ENCODE results near the gene MFGE8.
"Not testable (repeated sequence)": the region's sequence is repeated elsewhere in the genome, so short reads cannot be mapped to it uniquely, and the experiment has no call there.

MFGE8 gene

GRCh38 chr15:88913017-88913849 is at the start of gene MFGE8:
Gene MFGE8, minus strand, starts transcription at chr15:88913379. Its CDS starts 60 bp downstream, at chr15:88913319.
- peak; percentile 70 for DNase-seq

DNA sequence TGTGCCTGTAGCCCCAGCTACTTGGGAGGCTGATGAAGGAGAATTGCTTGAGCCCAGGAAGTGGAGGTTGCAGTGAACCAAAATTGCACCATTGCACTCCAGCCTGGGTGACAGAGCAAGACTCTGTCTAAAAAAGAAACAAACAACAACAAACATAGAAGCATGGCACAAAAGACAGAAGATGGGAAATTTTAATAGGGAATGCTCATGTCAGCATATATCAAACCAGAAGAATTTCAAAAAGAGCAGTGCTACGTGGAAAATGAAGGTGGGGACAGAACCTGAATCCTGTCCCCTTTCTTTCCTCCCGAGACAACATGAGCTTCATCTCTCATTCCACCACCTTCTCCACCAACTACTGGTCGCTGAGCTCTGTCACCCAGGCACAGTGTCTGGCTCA is 46.3 kb upstream of the MFGE8 start:
- no peak for DNase-seq

DNA sequence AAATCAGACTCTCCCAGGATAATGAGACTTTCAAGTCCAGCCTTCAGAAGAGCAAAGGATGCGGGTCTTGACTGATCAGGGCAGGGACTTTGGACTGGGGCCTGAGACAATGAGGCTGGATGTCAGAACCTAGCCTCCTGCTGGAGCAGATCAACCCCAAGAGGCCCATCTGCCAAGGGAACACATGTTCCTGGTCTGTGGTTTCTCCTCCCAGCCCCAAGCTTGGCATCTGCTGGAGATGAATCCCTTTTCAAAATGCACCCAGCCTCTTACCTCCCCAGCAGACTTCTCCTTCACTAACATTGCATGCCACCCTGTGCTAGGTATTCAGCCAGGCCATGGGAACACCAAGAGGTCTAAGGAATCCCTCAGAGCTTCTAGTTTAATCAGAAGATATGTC is 43.7 kb upstream of the MFGE8 start:
- no peak for DNase-seq

DNA sequence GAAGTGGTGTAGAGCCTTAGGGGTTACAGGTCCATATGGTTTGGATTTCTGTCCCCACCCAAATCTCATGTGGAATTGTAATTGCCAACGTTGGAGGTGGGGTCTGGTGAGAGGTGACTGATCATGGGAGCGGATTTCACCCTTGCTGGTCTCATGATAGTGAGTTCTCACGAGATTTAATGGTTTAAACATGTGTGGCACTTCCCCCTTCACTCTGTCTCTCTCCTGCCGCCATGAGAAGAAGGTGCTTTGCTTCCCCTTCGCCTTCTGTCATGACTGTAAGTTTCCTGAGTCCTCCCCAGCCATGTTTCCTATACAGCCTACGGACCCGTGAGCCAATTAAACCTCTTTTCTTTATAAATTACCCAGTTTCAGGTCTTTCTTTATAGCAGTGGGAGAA is 43.1 kb upstream of the MFGE8 start:
- DNase-seq = no peak

- DNase-seq = no peak
Observed at GRCh38 chr15:88954431-88955277, 41.5 kb upstream of the MFGE8 start.

DNA sequence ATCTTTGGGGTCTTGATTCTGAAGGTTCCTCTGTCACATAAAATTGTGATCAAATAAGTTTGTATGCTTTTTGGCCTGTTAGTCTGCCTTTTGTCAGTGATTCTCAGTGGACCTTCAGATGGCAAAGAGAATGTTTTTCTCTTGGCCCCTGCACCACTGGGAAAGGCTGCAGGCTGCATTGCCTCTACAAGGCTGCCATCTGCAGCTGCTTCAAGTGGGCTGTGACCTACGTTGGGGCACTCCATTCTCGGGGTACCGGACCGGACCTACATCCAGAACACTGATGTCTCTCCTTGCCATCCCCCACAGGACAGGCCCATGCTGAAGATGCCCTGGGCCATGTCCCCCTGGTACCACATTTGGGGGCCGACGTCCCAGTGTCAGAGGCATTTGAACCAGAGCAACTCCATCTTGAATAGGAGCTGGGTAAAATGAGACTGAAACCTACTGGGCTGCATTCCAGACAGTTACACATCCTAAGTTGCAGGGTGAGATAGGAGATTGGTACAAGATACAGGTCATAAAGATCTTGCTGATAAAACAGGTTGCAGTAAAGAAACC is 37.5 kb upstream of the MFGE8 start:
- DNase-seq = no peak

DNA sequence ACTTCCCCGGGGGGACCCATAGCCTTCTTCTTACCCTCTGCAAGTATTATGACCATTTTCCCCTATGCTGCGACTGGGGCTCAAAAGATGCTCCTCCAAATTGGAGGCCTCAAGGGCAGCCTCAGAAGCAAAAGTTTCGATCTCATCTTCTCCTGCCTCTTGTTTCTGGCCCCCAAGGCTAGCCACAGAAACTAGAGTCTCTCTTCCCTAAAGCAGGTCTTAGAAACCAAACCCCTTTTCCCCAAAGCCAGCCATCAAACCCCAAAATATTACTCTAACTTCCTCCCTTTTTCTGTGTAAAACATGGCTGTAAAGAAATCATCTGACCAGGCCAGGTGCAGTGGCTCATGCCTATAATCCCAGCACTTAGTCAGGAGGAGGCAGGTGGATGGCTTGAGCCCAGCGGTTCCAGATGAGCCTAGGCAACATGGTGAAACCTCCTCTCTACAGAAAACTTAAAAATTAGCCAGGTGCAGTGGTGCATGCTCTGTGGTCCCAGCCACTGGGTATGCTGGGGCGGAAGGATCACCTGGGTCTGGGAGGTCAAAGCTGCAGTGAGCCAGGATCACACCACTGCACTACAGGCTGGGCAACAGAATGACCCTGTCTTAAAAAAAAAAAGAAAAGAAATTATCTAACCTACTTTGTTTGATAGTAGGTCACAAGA is 36.7 kb upstream of the MFGE8 start:
- DNase-seq = no peak

DNA sequence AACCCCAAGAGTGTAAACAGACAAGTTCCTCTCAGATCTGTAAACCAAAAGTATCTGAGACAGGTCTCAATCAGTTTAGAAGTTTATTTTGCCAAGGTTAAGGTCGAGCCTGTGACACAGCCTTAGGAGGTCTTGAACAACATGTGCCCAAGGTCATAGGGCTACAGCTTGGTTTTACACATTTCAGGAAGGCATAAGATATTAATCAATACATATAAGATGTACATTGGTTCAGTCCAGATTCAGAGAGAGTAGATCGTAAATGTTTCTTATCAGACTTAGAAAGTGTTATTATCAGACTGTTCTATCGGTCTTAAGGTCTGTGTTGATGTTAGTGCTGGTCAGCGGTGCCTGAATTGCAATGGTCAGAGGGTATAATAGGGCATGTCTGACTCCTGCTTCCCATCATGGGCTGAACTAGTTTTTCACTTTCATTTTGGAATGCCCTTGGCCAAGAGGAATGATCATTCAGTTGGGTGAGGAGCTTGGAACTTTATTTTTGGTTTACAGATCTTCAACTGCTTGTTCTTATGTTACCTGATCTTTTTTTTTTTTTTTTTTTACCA is 27.0 kb upstream of the MFGE8 start:
- no peak for DNase-seq

GRCh38 chr15:88939486-88939806 is 26.3 kb upstream of the MFGE8 start:
- DNase-seq = no peak

DNA sequence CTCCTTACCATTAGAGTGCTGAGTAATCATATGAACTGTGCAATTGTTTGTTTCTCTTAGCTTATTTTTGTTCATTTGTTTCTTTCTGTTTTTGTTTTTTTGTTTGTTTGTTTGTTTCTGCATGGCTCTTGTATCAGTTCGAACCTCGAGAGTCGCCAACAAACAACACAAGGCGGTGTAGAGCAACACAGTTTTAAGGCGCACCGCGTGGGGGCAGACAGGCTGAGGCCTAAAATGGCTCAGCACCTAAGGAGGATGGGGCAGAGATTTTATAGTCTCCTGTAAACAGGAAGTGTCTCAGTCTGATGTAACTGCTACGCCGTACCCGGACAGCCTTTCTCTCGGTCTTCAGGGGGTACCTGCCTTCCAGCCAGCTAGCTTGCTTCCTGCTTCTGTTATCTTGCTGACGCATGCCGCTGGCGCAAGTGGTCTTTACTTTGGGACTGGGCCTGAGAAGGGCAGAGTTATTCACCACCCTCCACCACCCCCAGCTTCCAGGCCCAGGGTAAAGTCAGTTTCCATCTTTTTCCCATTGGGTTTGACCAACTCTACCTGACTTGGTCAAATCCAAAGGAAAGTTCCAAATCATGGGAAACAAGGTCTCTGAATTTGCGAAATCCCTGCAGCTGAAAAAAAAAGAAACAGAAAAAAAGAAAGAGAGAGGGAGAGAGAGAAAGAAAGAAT is 25.8 kb upstream of the MFGE8 start:
- no peak for DNase-seq

- DNase-seq = not testable (repeated sequence)
Observed at GRCh38 chr15:88934449-88934848, 21.3 kb upstream of the MFGE8 start.

DNA sequence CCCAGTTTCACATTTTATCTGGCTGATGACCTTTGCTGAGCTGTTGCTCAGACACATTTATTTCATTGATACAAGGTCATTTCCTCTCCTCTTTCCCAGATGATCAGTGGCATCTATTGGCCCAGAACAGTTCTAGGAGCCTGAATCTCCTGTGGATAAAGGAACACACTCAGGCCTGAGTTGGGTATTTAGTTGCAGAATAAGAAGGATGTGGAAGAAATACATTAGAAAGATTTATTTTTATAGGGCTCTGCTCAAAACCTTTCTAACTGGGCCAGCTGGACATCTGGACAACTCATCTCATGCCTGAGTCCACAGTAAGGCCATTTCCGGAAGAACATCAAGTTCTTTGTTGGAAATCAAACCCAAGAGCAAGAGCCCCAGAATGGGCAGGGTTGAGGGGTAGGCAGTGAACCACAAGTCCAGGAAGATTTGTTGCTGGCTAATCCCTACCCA is 19.7 kb upstream of the MFGE8 start:
- DNase-seq = no peak

DNA sequence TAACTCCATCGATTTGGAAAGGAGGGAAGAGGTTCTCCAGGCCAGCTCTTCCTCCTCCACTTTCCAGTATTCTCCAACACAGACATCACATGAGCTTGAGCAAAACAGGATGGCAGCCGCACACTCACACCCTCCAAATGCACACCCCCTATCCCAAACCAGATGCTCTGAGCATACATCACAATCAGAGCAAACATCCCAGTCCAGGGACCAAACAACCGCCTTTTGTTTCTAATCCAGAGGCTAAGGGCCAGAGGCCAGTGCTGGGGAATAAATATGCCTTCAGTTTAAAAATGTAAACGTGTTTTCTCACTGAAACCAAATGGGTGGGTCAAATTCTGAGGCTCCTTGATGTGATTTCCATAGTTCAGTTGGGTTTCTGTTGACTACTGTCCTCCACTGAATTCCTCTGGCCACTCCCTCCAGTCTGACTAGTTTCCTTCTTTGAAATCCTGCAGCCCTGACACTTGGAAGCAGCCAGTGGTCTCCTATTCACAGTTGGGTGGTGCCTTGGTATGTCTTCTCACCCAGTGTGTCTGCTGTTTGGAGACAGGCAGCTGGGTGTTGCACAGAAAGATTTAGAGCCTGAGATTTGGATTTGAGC is 19.2 kb upstream of the MFGE8 start:
- no peak for DNase-seq

DNA sequence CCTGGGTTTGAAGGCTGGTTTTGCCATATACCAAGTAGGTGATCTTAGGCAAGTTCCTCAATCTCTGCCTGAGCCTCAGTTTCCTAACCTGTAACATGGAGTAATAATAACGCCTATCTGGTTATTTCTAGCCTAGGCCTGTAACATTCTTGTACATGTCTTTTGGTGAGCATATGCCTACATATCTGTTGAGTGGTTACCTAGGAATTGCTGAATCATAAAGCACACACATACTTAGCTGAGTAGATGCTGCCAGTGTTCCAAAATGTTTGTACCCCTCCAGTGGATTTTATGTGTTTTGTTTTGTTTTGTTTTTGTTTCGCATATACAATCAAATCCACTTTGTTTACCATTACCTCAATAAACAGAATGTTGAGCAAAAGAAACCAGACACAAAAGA is 17.4 kb upstream of the MFGE8 start:
- DNase-seq = no peak

- DNase-seq = not testable (repeated sequence)
Observed at GRCh38 chr15:88929358-88930098, 16.3 kb upstream of the MFGE8 start.

DNA sequence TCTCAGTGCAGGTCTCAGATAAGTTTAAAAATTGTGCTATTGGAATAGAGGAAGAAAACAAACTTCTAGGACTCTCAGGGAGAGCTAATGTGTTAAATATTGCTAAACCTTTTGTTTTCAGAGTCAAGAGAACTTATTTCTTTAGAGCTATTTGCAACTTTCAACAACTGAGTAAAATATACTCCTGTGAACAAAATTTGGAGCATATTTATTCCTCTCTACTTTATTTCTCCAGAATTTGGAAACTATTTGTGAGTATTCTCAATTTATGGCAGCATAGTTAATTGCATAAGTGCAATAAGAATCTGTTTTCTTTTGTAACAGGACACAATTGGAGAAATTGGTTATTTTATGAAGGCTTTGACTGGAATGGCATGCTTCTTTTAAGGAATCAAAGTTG is 15.0 kb upstream of the MFGE8 start:
- DNase-seq = not testable (repeated sequence)

DNA sequence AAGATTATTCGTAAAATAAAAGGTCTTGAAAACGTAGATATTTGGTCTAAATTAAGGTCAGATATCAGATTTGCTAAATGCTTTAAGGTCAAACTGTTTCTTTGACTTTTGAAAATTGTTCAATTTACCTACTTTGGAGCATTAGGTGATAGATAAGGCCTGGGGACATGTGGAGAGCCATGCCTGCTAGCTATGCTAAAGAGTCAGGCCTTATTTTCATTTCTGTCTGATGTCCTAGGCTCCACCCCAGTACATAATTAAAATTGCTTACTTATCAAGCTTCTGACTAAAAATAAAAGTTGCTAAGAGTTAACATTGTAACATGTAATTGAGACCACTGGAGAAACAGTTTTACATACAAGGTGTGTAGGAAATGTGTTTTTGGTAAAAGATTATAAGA is 12.5 kb upstream of the MFGE8 start:
- DNase-seq = not testable (repeated sequence)

GRCh38 chr15:88920892-88921435 is 7.8 kb upstream of the MFGE8 start:
- not testable (repeated sequence) for DNase-seq

DNA sequence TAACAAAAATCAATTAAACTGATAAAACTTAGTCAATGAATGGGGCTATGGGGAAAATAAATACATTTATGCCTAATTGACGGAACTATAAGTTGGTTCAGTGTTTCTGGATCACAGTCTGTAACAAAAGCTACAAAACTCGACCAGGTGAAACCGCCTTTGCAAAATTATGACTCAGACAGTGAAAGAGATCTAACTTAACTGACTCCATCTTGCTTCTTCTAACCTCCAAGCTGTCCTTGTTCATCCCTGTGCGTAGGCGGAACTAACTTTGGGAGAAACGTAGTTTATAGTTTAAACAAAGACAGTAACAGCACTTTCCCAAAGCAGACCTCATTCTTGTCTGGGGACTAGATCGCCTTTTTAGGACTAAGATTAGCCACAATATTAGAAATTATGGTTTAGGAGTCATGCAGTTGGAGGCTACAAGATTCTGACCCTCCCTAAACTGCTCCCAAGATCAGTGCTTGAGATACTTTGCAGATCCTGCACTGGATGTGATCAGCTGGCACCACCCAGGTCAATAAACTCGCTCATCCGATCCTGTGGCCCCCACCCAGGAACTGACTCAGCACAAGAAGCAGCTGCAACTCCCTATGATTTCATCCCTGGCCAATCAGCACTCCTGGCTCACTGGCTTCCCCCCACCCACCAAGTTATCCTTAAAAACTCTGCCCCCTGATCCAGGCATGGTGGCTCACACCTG is 7.2 kb upstream of the MFGE8 start:
- DNase-seq = no peak

- no peak for DNase-seq
Observed at GRCh38 chr15:88918738-88919137, 5.6 kb upstream of the MFGE8 start.
